Mesothelial cell of epicardium (in vitro differentiated cells): ENCODE results near the gene KLHL11. TPM values are rescaled to one million over a fixed set of nuclear protein-coding genes. Genes with fewer than 3 reads are reported as not detected.
A peak's percentile ranks its signal among the peaks of the same experiment; 100 is the strongest.

Experiments
- DNase-seq, 2 experiments: peaks; one replicate each; pipeline ENCODE4 v3.0.0; 2021; ENCODE audit warnings: low spot score in 2 of 2; ENCODE audit not compliant: unreplicated experiment in 2 of 2
- H3K27ac Mint-ChIP-seq: 2 replicates; pipeline ENCODE4 v1.8.0; 2021; ENCODE audit warnings: mixed read lengths
- H3K27me3 Mint-ChIP-seq: 2 replicates; pipeline ENCODE4 v1.8.0; 2021; ENCODE audit warnings: low read depth, mixed read lengths
- H3K36me3 Mint-ChIP-seq: 2 replicates; pipeline ENCODE4 v1.8.0; 2021; ENCODE audit warnings: mixed read lengths
- H3K4me1 Mint-ChIP-seq: 2 replicates; pipeline ENCODE4 v1.8.0; 2021; ENCODE audit warnings: mixed read lengths
- H3K4me3 Mint-ChIP-seq: 2 replicates; pipeline ENCODE4 v1.8.0; 2021; ENCODE audit warnings: mild to moderate bottlenecking, moderate library complexity, mixed read lengths
- H3K9me3 Mint-ChIP-seq: 2 replicates; pipeline ENCODE4 v1.8.0; 2021; ENCODE audit warnings: mixed read lengths
- CTCF ChIP-seq: fragments of 200-600 bp; sonication (generic); IDR thresholded peaks from one replicate; pipeline ENCODE4 v1.5.0; 2021; ENCODE audit warnings: antibody characterized with exemption; ENCODE audit not compliant: unreplicated experiment
- total RNA-seq: library from RNA; stranded (reverse); gene quantifications from 3 replicates; pipeline ENCODE4 v1.2.1, GENCODE V29; 2021

The KLHL11 gene
- total RNA-seq, 1 donor from 2014 or later, result 21.9 TPM

- no peak for DNase-seq
- TF ChIP-seq CTCF, result no peak
- peaks cover 27% of the 10 kb centered on the region for H3K4me1 Mint-ChIP-seq
- H3K4me3 Mint-ChIP-seq, result no peak overlapping the region
- peaks cover 35% of the 10 kb centered on the region for H3K36me3 Mint-ChIP-seq
- H3K27me3 Mint-ChIP-seq, result no peaks in the 10 kb centered on the region
- no peak overlapping the region for H3K27ac Mint-ChIP-seq
- H3K9me3 Mint-ChIP-seq, result no peaks in the 10 kb centered on the region
These were observed 45.6 kb upstream of the KLHL11 start for GRCh38 chr17:41910701-41911391.

GRCh38 chr17:41909088-41909487 lies 43.9 kb upstream of the KLHL11 start:
- H3K9me3 Mint-ChIP-seq, result no peaks in the 10 kb centered on the region
- H3K27ac Mint-ChIP-seq, result no peak overlapping the region
- H3K36me3 Mint-ChIP-seq, result peaks cover 45% of the 10 kb centered on the region

GRCh38 chr17:41907633-41908539 lies 42.7 kb upstream of the KLHL11 start:
- no peak for DNase-seq
- no peaks in the 10 kb centered on the region for H3K9me3 Mint-ChIP-seq
- TF ChIP-seq CTCF, result no peak
- H3K27me3 Mint-ChIP-seq, result no peaks in the 10 kb centered on the region
- peaks cover 8% of the 10 kb centered on the region for H3K4me1 Mint-ChIP-seq
- H3K4me3 Mint-ChIP-seq, result no peak overlapping the region
- H3K36me3 Mint-ChIP-seq, result peaks cover 46% of the 10 kb centered on the region
- H3K27ac Mint-ChIP-seq, result peak overlapping the region; percentile 83

More at GRCh38 chr17:41909088-41909487, 43.9 kb upstream of the KLHL11 start:
- DNase-seq, result no peak
- Mint-ChIP-seq H3K4me3 (no peak overlapping the region), H3K27me3 (no peaks in the 10 kb centered on the region), H3K4me1 (peaks cover 12% of the 10 kb centered on the region)
- no peak for TF ChIP-seq CTCF

GRCh38 chr17:41907185-41907556 lies 41.9 kb upstream of the KLHL11 start:
- peaks cover 39% of the 10 kb centered on the region for H3K36me3 Mint-ChIP-seq
- H3K27me3 Mint-ChIP-seq, result no peaks in the 10 kb centered on the region
- no peaks in the 10 kb centered on the region for H3K9me3 Mint-ChIP-seq
- H3K4me3 Mint-ChIP-seq, result no peak overlapping the region
- H3K27ac Mint-ChIP-seq, result peak overlapping the region; percentile 83
- H3K4me1 Mint-ChIP-seq, result peaks cover 8% of the 10 kb centered on the region
- no peak for DNase-seq
- no peak for TF ChIP-seq CTCF

- H3K4me3 Mint-ChIP-seq, result no peak overlapping the region
- H3K27ac Mint-ChIP-seq, result peak overlapping the region; percentile 72
- H3K9me3 Mint-ChIP-seq, result no peaks in the 10 kb centered on the region
- DNase-seq, result no peak
- H3K36me3 Mint-ChIP-seq, result peaks cover 42% of the 10 kb centered on the region
- TF ChIP-seq CTCF, result no peak
- H3K4me1 Mint-ChIP-seq, result peaks cover 8% of the 10 kb centered on the region
- H3K27me3 Mint-ChIP-seq, result no peaks in the 10 kb centered on the region
These were observed 41.4 kb upstream of the KLHL11 start for GRCh38 chr17:41906465-41907184.
